Retina (tissue), 1 donor: ENCODE data around the gene PLCB2.

Source experiments
- DNase-seq: peaks from one replicate; pipeline ENCODE4 v3.0.0-alpha.2; 2016

The PLCB2 gene

GRCh38 chr15:40283615-40284300 lies 24.0 kb downstream of the PLCB2 start:
- peak; percentile 44 for DNase-seq

- peak; percentile 63 for DNase-seq
These were observed 24.7 kb downstream of the PLCB2 start, which contains the start of gene ANKRD63 for GRCh38 chr15:40282869-40283614. ANKRD63 (minus strand) TSS chr15:40283064; CDS start chr15:40282586, 478 bp downstream.

GRCh38 chr15:40282147-40282868 lies 25.4 kb downstream of the PLCB2 start:
- DNase-seq, result peak; percentile 84

GRCh38 chr15:40281801-40282146 lies 26.0 kb downstream of the PLCB2 start:
- DNase-seq, result no peak

- no peak for DNase-seq
These were observed 26.5 kb downstream of the PLCB2 start for GRCh38 chr15:40281057-40281800.

- peak; percentile 49 for DNase-seq
These were observed 27.3 kb downstream of the PLCB2 start for GRCh38 chr15:40280260-40281056.

- DNase-seq, result peak; percentile 90
These were observed 28.1 kb downstream of the PLCB2 start for GRCh38 chr15:40279437-40280141.

GRCh38 chr15:40278026-40278425 lies 29.7 kb downstream of the PLCB2 start:
- peak; percentile 7 for DNase-seq

- DNase-seq, result peak; percentile 3
These were observed 30.3 kb downstream of the PLCB2 start for GRCh38 chr15:40277471-40277870.

- peak; percentile 11 for DNase-seq
These were observed 30.8 kb downstream of the PLCB2 start for GRCh38 chr15:40276927-40277326.

- no peak for DNase-seq
These were observed 31.8 kb downstream of the PLCB2 start for GRCh38 chr15:40275954-40276353.

GRCh38 chr15:40275523-40275922 lies 32.2 kb downstream of the PLCB2 start:
- no peak for DNase-seq

GRCh38 chr15:40274350-40275274 lies 33.1 kb downstream of the PLCB2 start:
- DNase-seq, result peak; percentile 85

- no peak for DNase-seq
These were observed 34.3 kb downstream of the PLCB2 start for GRCh38 chr15:40273428-40273827.

- no peak for DNase-seq
These were observed 35.2 kb downstream of the PLCB2 start for GRCh38 chr15:40272485-40273056.

GRCh38 chr15:40271685-40272484 lies 35.9 kb downstream of the PLCB2 start:
- DNase-seq, result peak; percentile 69

- DNase-seq, result no peak
These were observed 37.3 kb downstream of the PLCB2 start for GRCh38 chr15:40270246-40270995.

GRCh38 chr15:40269604-40270003 lies 38.1 kb downstream of the PLCB2 start:
- no peak for DNase-seq
